ENCODE results near the gene ADGRV1. TPM values are rescaled to one million over a fixed set of nuclear protein-coding genes. Genes with fewer than 3 reads are reported as not detected.
"Not testable (repeated sequence)": the region's sequence is repeated elsewhere in the genome, so short reads cannot be mapped to it uniquely, and the experiment has no call there.

Gene ADGRV1
- polyA plus RNA-seq, 4 donors = 2.6 to 2.9 (median 2.7) TPM; not detected in 1

- no peak for FAIRE-seq
- Histone ChIP-seq H3K36me3 (ENCODE audit: control insufficient read depth in 3 of 3, insufficient read depth in 2 of 3, low read depth in 1 of 3, low read length in 3 of 3) (peaks cover 0 to 2% (median 0%) of the 10 kb centered on the region in 3 donors), H3K27me3 (ENCODE audit: control insufficient read depth in 3 of 3, insufficient read depth in 3 of 3, low read length in 3 of 3) (peaks cover 0 to 3% (median 0%) of the 10 kb centered on the region in 3 donors), H3K9me3 (ENCODE audit: control insufficient read depth in 2 of 2, insufficient read depth in 1 of 2, low read depth in 1 of 2, low read length in 1 of 2) (no peaks in the 10 kb centered on the region), H3K4me1 (ENCODE audit: control insufficient read depth in 3 of 3, insufficient read depth in 2 of 3, low read depth in 1 of 3, low read length in 2 of 3) (no peaks in the 10 kb centered on the region), H3K4me3 (ENCODE audit: low read depth in 1 of 3, low read length in 3 of 3) (no peak overlapping the region), H3K27ac (ENCODE audit: low read depth in 1 of 3, low read length in 2 of 3) (no peak overlapping the region)
- DNase-seq = no peak
- 63 to 74% (median 72%) methylated on average over 2 of the region's 2 CpGs for WGBS, 3 donors
Observed at GRCh38 chr5:90793183-90793582, 234.6 kb downstream of the ADGRV1 start.

DNA sequence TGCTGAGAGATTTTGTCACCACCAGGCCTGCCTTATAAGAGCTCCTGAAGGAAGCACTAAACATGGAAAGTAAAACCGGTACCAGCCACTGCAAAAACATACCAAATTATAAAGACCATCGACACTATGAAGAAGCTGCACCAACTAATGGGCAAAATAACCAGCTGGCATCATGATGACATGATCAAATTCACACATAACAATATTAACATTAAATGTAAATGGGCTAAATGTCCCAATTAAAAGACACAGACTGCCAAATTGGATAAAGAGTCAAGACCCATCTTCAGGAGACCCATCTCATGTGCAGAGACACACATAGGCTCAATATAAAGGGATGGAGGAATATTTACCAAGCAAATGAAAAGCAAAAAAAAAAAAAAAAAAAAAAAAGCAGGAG, 238.3 kb downstream of the ADGRV1 start:
- H3K27ac ChIP-seq (ENCODE audit: low read depth in 1 of 3, low read length in 2 of 3); H3K36me3 ChIP-seq (ENCODE audit: control insufficient read depth in 3 of 3, insufficient read depth in 2 of 3, low read depth in 1 of 3, low read length in 3 of 3); H3K4me1 ChIP-seq (ENCODE audit: control insufficient read depth in 3 of 3, insufficient read depth in 2 of 3, low read depth in 1 of 3, low read length in 2 of 3); H3K9me3 ChIP-seq (ENCODE audit: control insufficient read depth in 2 of 2, insufficient read depth in 1 of 2, low read depth in 1 of 2, low read length in 1 of 2); DNase-seq; FAIRE-seq; H3K4me3 ChIP-seq (ENCODE audit: low read depth in 1 of 3, low read length in 3 of 3); H3K27me3 ChIP-seq (ENCODE audit: control insufficient read depth in 3 of 3, insufficient read depth in 3 of 3, low read length in 3 of 3): not testable (repeated sequence)
- 89 to 93% (median 91%) methylated on average over 2 of the region's 2 CpGs for WGBS, 3 donors

DNA sequence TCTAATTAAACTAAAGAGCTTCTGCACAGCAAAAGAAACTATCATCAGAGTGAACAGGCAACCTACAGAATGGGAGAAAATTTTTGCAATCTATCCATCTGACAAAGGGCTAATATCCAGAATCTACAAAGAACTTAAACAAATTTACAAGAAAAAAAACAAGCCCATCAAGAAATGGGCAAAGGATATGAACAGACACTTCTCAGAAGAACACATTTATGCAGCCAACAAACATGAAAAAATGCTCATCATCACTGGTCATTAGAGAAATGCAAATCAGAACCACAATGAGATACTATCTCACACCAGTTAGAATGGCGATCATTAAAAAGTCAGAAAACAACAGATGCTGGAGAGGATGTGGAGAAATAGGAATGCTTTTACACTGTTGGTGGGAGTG, 241.5 kb downstream of the ADGRV1 start:
- not testable (repeated sequence) for FAIRE-seq; H3K9me3 ChIP-seq (ENCODE audit: control insufficient read depth in 2 of 2, insufficient read depth in 1 of 2, low read depth in 1 of 2, low read length in 1 of 2); DNase-seq; H3K4me1 ChIP-seq (ENCODE audit: control insufficient read depth in 3 of 3, insufficient read depth in 2 of 3, low read depth in 1 of 3, low read length in 2 of 3); H3K36me3 ChIP-seq (ENCODE audit: control insufficient read depth in 3 of 3, insufficient read depth in 2 of 3, low read depth in 1 of 3, low read length in 3 of 3); H3K27ac ChIP-seq (ENCODE audit: low read depth in 1 of 3, low read length in 2 of 3); H3K27me3 ChIP-seq (ENCODE audit: control insufficient read depth in 3 of 3, insufficient read depth in 3 of 3, low read length in 3 of 3); H3K4me3 ChIP-seq (ENCODE audit: low read depth in 1 of 3, low read length in 3 of 3)
- WGBS, 3 donors = 100% methylated on average over 1 of the region's 1 CpG

GRCh38 chr5:90800515-90800914, 241.9 kb downstream of the ADGRV1 start:
- not testable (repeated sequence) for H3K4me1 ChIP-seq (ENCODE audit: control insufficient read depth in 3 of 3, insufficient read depth in 2 of 3, low read depth in 1 of 3, low read length in 2 of 3); H3K27me3 ChIP-seq (ENCODE audit: control insufficient read depth in 3 of 3, insufficient read depth in 3 of 3, low read length in 3 of 3); H3K4me3 ChIP-seq (ENCODE audit: low read depth in 1 of 3, low read length in 3 of 3); FAIRE-seq; H3K36me3 ChIP-seq (ENCODE audit: control insufficient read depth in 3 of 3, insufficient read depth in 2 of 3, low read depth in 1 of 3, low read length in 3 of 3); H3K9me3 ChIP-seq (ENCODE audit: control insufficient read depth in 2 of 2, insufficient read depth in 1 of 2, low read depth in 1 of 2, low read length in 1 of 2); DNase-seq; H3K27ac ChIP-seq (ENCODE audit: low read depth in 1 of 3, low read length in 2 of 3)
- 80 to 90% (median 85%) methylated on average over 3 of the region's 3 CpGs for WGBS, 3 donors

DNA sequence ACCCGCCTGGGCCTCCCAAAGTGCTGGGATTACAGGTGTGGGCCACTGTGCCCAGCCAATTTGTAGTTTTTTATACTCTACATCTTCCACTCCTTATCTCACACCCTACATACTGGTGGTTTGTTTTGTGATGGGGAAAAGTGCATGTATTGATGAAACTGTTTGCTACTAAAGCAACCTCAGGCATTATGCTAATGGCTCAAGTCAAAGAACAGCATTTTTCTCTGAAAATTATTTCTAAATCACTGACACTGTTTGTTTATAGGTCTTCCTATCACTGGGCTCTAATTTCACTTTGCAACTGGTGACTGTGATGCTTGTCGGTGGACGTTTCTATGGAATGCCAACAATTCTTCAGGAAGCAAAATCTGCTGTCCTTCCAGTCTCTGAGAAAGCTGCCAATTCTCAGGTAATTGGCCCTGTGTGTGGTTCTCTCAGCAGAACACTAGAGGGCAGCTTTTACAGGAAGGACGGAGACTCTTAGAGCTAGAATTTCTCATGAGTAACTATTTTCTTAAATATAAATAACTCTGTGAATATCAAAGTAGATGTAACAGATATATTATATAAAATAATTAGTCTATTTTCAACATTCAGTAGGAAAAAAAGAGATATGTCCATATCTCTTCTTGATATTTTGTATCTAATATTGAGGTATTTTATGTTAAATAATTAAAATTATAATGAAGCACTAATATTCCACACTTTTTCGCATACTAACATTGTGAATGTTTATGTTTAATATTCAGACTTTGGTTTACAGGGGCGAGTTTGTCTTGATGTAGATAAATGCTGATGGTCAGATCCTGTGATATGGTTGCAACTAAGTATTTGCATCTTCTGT, 244.1 kb downstream of the ADGRV1 start:
- Histone ChIP-seq H3K36me3 (ENCODE audit: control insufficient read depth in 3 of 3, insufficient read depth in 2 of 3, low read depth in 1 of 3, low read length in 3 of 3) (no peaks in the 10 kb centered on the region), H3K9me3 (ENCODE audit: control insufficient read depth in 2 of 2, insufficient read depth in 1 of 2, low read depth in 1 of 2, low read length in 1 of 2) (no peaks in the 10 kb centered on the region), H3K27me3 (ENCODE audit: control insufficient read depth in 3 of 3, insufficient read depth in 3 of 3, low read length in 3 of 3) (no peaks in the 10 kb centered on the region), H3K27ac (ENCODE audit: low read depth in 1 of 3, low read length in 2 of 3) (no peak overlapping the region), H3K4me1 (ENCODE audit: control insufficient read depth in 3 of 3, insufficient read depth in 2 of 3, low read depth in 1 of 3, low read length in 2 of 3) (no peaks in the 10 kb centered on the region), H3K4me3 (ENCODE audit: low read depth in 1 of 3, low read length in 3 of 3) (no peak overlapping the region)
- DNase-seq (peak; percentile 44 to 48), FAIRE-seq (no peak)
- 35 to 40% (median 35%) methylated on average over 6 of the region's 6 CpGs for WGBS, 3 donors

DNA sequence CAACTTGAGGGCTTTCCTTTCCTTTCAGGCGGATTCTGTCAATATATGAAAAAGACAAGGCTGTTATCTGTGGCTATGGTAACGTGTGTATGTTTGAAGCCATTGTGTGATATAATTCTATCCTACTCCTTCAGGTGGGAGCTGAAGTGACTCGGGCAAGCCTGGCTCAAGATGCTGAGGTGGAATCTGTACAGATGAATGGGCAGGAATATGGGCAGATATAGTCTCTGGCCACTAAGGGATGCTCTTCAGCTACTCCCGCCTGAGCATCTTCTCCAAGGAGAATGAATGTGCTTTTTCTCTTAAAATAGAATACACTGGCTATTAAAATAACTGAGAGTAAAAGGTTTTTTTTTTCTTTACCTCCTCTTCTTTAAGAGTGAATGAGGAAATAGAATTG, 244.8 kb downstream of the ADGRV1 start:
- no peaks in the 10 kb centered on the region for H3K9me3 ChIP-seq (ENCODE audit: control insufficient read depth in 2 of 2, insufficient read depth in 1 of 2, low read depth in 1 of 2, low read length in 1 of 2)
- 58 to 72% (median 59%) methylated on average over 4 of the region's 4 CpGs for WGBS, 3 donors
- H3K36me3 ChIP-seq (ENCODE audit: control insufficient read depth in 3 of 3, insufficient read depth in 2 of 3, low read depth in 1 of 3, low read length in 3 of 3) = no peaks in the 10 kb centered on the region
- no peak overlapping the region for H3K4me3 ChIP-seq (ENCODE audit: low read depth in 1 of 3, low read length in 3 of 3)
- H3K4me1 ChIP-seq (ENCODE audit: control insufficient read depth in 3 of 3, insufficient read depth in 2 of 3, low read depth in 1 of 3, low read length in 2 of 3) = no peaks in the 10 kb centered on the region
- DNase-seq (no peak), FAIRE-seq (no peak)
- no peak overlapping the region for H3K27ac ChIP-seq (ENCODE audit: low read depth in 1 of 3, low read length in 2 of 3)
- H3K27me3 ChIP-seq (ENCODE audit: control insufficient read depth in 3 of 3, insufficient read depth in 3 of 3, low read length in 3 of 3) = no peaks in the 10 kb centered on the region

GRCh38 chr5:90803876-90804275, 245.3 kb downstream of the ADGRV1 start:
- no peak overlapping the region for H3K4me3 ChIP-seq (ENCODE audit: low read depth in 1 of 3, low read length in 3 of 3)
- H3K27ac ChIP-seq (ENCODE audit: low read depth in 1 of 3, low read length in 2 of 3) = no peak overlapping the region
- 63 to 73% (median 70%) methylated on average over 2 of the region's 2 CpGs for WGBS, 3 donors
- H3K4me1 ChIP-seq (ENCODE audit: control insufficient read depth in 3 of 3, insufficient read depth in 2 of 3, low read depth in 1 of 3, low read length in 2 of 3) = no peaks in the 10 kb centered on the region
- H3K27me3 ChIP-seq (ENCODE audit: control insufficient read depth in 3 of 3, insufficient read depth in 3 of 3, low read length in 3 of 3) = no peaks in the 10 kb centered on the region
- H3K9me3 ChIP-seq (ENCODE audit: control insufficient read depth in 2 of 2, insufficient read depth in 1 of 2, low read depth in 1 of 2, low read length in 1 of 2) = no peaks in the 10 kb centered on the region
- H3K36me3 ChIP-seq (ENCODE audit: control insufficient read depth in 3 of 3, insufficient read depth in 2 of 3, low read depth in 1 of 3, low read length in 3 of 3) = no peaks in the 10 kb centered on the region
- DNase-seq (no peak), FAIRE-seq (no peak)

DNA sequence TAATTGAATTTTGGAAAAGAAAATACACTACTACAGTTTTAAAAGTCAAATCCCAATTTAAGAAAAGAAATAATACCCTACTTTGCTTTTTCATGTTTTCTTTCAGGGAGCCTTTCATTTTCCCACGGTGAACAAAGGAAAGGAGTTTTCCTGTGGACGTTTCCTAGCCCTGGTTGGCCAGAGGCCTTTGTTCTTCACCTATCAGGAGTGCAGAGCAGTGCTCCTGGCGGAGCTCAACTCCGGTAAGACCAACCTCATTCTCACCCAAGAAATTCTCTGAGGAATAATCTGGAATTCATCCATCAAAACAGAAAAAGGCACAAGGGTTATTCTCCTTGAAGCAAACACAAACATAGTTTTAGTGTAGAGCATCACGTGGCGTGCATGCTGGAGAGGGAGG, 248.9 kb downstream of the ADGRV1 start:
- Histone ChIP-seq H3K27me3 (ENCODE audit: control insufficient read depth in 3 of 3, insufficient read depth in 3 of 3, low read length in 3 of 3) (no peaks in the 10 kb centered on the region), H3K36me3 (ENCODE audit: control insufficient read depth in 3 of 3, insufficient read depth in 2 of 3, low read depth in 1 of 3, low read length in 3 of 3) (no peaks in the 10 kb centered on the region), H3K27ac (ENCODE audit: low read depth in 1 of 3, low read length in 2 of 3) (no peak overlapping the region), H3K4me3 (ENCODE audit: low read depth in 1 of 3, low read length in 3 of 3) (no peak overlapping the region), H3K4me1 (ENCODE audit: control insufficient read depth in 3 of 3, insufficient read depth in 2 of 3, low read depth in 1 of 3, low read length in 2 of 3) (no peaks in the 10 kb centered on the region), H3K9me3 (ENCODE audit: control insufficient read depth in 2 of 2, insufficient read depth in 1 of 2, low read depth in 1 of 2, low read length in 1 of 2) (no peaks in the 10 kb centered on the region)
- DNase-seq = no peak
- FAIRE-seq = no peak
- 62 to 76% (median 71%) methylated on average over 6 of the region's 6 CpGs for WGBS, 3 donors
